HCT116 (cell line): ENCODE data around the gene KCNQ4. TPM values are rescaled to one million over a fixed set of nuclear protein-coding genes. Genes with fewer than 3 reads are reported as not detected.

Source experiments
- ATAC-seq: fragments of 200-7000 bp; cut with Tn5 transposase; 2 replicates; pipeline ENCODE4 v1.9.1; 2020; ENCODE audit warnings: mild to moderate bottlenecking, moderate library complexity
- BruUV-seq: library from RNA; stranded (reverse); fragments of 400-500 nt; replicated peaks from 2 replicates; lab custom pipeline; 2021; lab: Mats Ljungman, UMichigan
- CTCF ChIA-PET: fragments of 300-600 bp; sonication (Branson Sonifier 250); formaldehyde crosslinking; loops from one replicate; lab custom pipeline; 2021; ENCODE audit warnings: antibody characterized with exemption; lab: Charles Lee
- POLR2A ChIA-PET: fragments of 300-600, 350-600 bp; sonication (Branson Sonifier 250); formaldehyde crosslinking; loops from one replicate; lab custom pipeline; 2021; ENCODE audit warnings: antibody characterized with exemption; lab: Charles Lee
- RAD21 ChIA-PET, 2 experiments: fragments of 300-600 bp; sonication (Branson Sonifier 250); formaldehyde crosslinking; loops; one replicate each; lab custom pipeline; 2023; ENCODE audit warnings: low total read pairs in 2 of 2; ENCODE audit not compliant: uncharacterized antibody in 2 of 2, unreplicated experiment in 2 of 2, low non-redundant PET in 1 of 2; lab: Charles Lee
- DNase-seq: peaks from one replicate; pipeline ENCODE4 v3.0.0-alpha.2; 2010; ENCODE audit warnings: low read depth, low spot score
- H2AFZ ChIP-seq: fragments of 200-600 bp; shearing (Covaris generic), sonication (generic); 2 replicates; pipeline ENCODE4 v1.6.1; 2017; ENCODE audit warnings: low read depth, mixed run types, mixed read lengths, antibody characterized with exemption, low read length; ENCODE audit not compliant: poor library complexity, severe bottlenecking
- H3K27ac ChIP-seq: 2 replicates; pipeline ENCODE4 v1.5.1; 2012; ENCODE audit warnings: low read depth, low read length
- H3K27me3 ChIP-seq: fragments of 200-600 bp; sonication (generic); 2 replicates; pipeline ENCODE4 v1.6.1; 2016; ENCODE audit warnings: mixed run types, low read length, mixed read lengths; ENCODE audit not compliant: insufficient read depth
- H3K36me3 ChIP-seq, 2 experiments: fragments of 200-500 bp in 1 of 2; fragments of 200-600 bp in 1 of 2; sonication (Bioruptor generic) in 1 of 2; sonication (generic) in 1 of 2; 2 replicates each; pipeline versions ENCODE4 v1.5.1 to v1.6.1; 2014 to 2016; ENCODE audit warnings: low read length in 2 of 2, inconsistent platforms in 1 of 2, mixed read lengths in 1 of 2, mixed run types in 1 of 2; ENCODE audit not compliant: insufficient read depth in 2 of 2, control insufficient read depth in 1 of 2
- H3K4me1 ChIP-seq, 2 experiments: fragments of 200-600 bp in 1 of 2; sonication (generic) in 1 of 2; 2 replicates each; pipeline versions ENCODE4 v1.5.1 to v1.6.1; 2012 to 2017; ENCODE audit warnings: low read length in 2 of 2, inconsistent platforms in 1 of 2, mild to moderate bottlenecking in 1 of 2, mixed read lengths in 1 of 2, mixed run types in 1 of 2, moderate library complexity in 1 of 2; ENCODE audit not compliant: insufficient read depth in 2 of 2, control insufficient read depth in 1 of 2
- H3K4me2 ChIP-seq: fragments of 200-600 bp; sonication (generic); 2 replicates; pipeline ENCODE4 v1.6.1; 2017; ENCODE audit warnings: mixed run types, low read length, mixed read lengths
- H3K4me3 ChIP-seq, 2 experiments: fragments of 200-600 bp in 1 of 2; sonication (generic) in 1 of 2; replicated peaks in 1 of 2; 2 replicates each; pipeline ENCODE4 v1.5.1; 2011 to 2016; ENCODE audit warnings: low read length in 2 of 2, control low read depth in 1 of 2, low read depth in 1 of 2, mild to moderate bottlenecking in 1 of 2, mixed read lengths in 1 of 2, mixed run types in 1 of 2
- H3K79me2 ChIP-seq: fragments of 200-600 bp; sonication (generic); 2 replicates; pipeline ENCODE4 v1.6.1; 2017; ENCODE audit warnings: mild to moderate bottlenecking, mixed run types, low read length, moderate library complexity, mixed read lengths; ENCODE audit not compliant: insufficient read depth
- H3K9ac ChIP-seq: fragments of 200-600 bp; sonication (generic); 2 replicates; pipeline ENCODE4 v1.6.1; 2016; ENCODE audit warnings: low read length, mixed read lengths
- H3K9me2 ChIP-seq: fragments of 200-600 bp; sonication (generic), shearing (Covaris generic); 2 replicates; pipeline ENCODE4 v1.6.1; 2017; ENCODE audit warnings: mixed run types, mild to moderate bottlenecking, moderate library complexity; ENCODE audit not compliant: insufficient read depth
- H3K9me3 ChIP-seq, 2 experiments: fragments of 200-500 bp in 1 of 2; fragments of 200-600 bp in 1 of 2; sonication (Bioruptor generic) in 1 of 2; sonication (generic) in 1 of 2; 2 replicates each; pipeline ENCODE4 v1.6.1; 2014 to 2017; ENCODE audit warnings: low read length in 2 of 2, mixed read lengths in 2 of 2, inconsistent platforms in 1 of 2, low read depth in 1 of 2, mild to moderate bottlenecking in 1 of 2, mixed run types in 1 of 2, moderate library complexity in 1 of 2; ENCODE audit not compliant: control insufficient read depth in 1 of 2, insufficient read depth in 1 of 2
- H4K20me1 ChIP-seq: fragments of 200-600 bp; sonication (generic), shearing (Covaris generic); 2 replicates; pipeline ENCODE4 v1.6.1; 2017; ENCODE audit warnings: mixed run types, mild to moderate bottlenecking, moderate library complexity; ENCODE audit not compliant: insufficient read depth
- CBX3 ChIP-seq: IDR thresholded peaks from 2 replicates; pipeline ENCODE4 v1.6.1; 2012; ENCODE audit warnings: low read depth
- CEBPB ChIP-seq: IDR thresholded peaks from 2 replicates; pipeline ENCODE4 v1.6.1; 2012; ENCODE audit warnings: low read depth
- CTCF ChIP-seq, 3 experiments: fragments of 200-600 bp in 1 of 3; sonication (generic) in 1 of 3; IDR thresholded peaks in 2 of 3; conservative IDR thresholded peaks in 1 of 3; 2 replicates each; pipeline ENCODE4 v1.5.1; 2012 to 2017; ENCODE audit warnings: low read depth in 2 of 3, low read length in 2 of 3, antibody characterized with exemption in 1 of 3, borderline replicate concordance in 1 of 3, control low read depth in 1 of 3, mild to moderate bottlenecking in 1 of 3, mixed read lengths in 1 of 3, mixed run types in 1 of 3, moderate library complexity in 1 of 3; ENCODE audit not compliant: insufficient read depth in 1 of 3
- ELF1 ChIP-seq: IDR thresholded peaks from 2 replicates; pipeline ENCODE4 v1.6.1; 2012; ENCODE audit warnings: low read depth, borderline replicate concordance
- EZH2phosphoT487 ChIP-seq: fragments of 200-600 bp; IDR thresholded peaks from 2 replicates; pipeline ENCODE4 v1.6.1; 2018; ENCODE audit warnings: antibody characterized with exemption, borderline replicate concordance
- JUND ChIP-seq: IDR thresholded peaks from 2 replicates; pipeline ENCODE4 v1.6.1; 2012
- MAX ChIP-seq: IDR thresholded peaks from 2 replicates; pipeline ENCODE4 v1.6.1; 2012
- RAD21 ChIP-seq: IDR thresholded peaks from 2 replicates; pipeline ENCODE4 v1.6.1; 2012; ENCODE audit warnings: low read depth, mild to moderate bottlenecking
- SP1 ChIP-seq: IDR thresholded peaks from 2 replicates; pipeline ENCODE4 v1.6.1; 2012; ENCODE audit warnings: low read depth
- TCF7L2 ChIP-seq: IDR thresholded peaks from 2 replicates; pipeline ENCODE4 v1.7.0; 2011; ENCODE audit warnings: borderline replicate concordance, inconsistent platforms; ENCODE audit not compliant: insufficient read depth, insufficient read length; ENCODE audit errors: extremely low read depth
- YY1 ChIP-seq: IDR thresholded peaks from 2 replicates; pipeline ENCODE4 v1.6.1; 2011; ENCODE audit warnings: low read length, low read depth, moderate library complexity, mild to moderate bottlenecking; ENCODE audit not compliant: insufficient replicate concordance; ENCODE audit errors: extremely low read depth
- ZNF274 ChIP-seq: fragments of 200-500 bp; sonication (Bioruptor generic); IDR thresholded peaks from 2 replicates; pipeline ENCODE4 v1.6.1; 2014; ENCODE audit warnings: mild to moderate bottlenecking, low read depth, low read length, inconsistent platforms
- intact Hi-C: fragments of 100-400 bp; cut with micrococcal nuclease; formaldehyde crosslinking; loops from 2 replicates; pipeline ENCODE4 v1.10.0; 2022
- total RNA-seq: library from RNA; stranded (reverse); gene quantifications from one replicate; pipeline ENCODE4 v1.2.1, GENCODE V29; 2021; ENCODE audit not compliant: unreplicated experiment

The KCNQ4 gene
- total RNA-seq, 1 experiment from 2014 or later: 4.1 TPM

GRCh38 chr1:40848530-40849189 is 65.1 kb downstream of the KCNQ4 start:
- Histone ChIP-seq H3K9me3 (no peaks in the 10 kb centered on the region), H2AFZ (peak overlapping the region; percentile 31), H3K4me1 (peaks cover 0 to 25% of the 10 kb centered on the region in 2 experiments; a peak in 2 of 4 replicates), H3K27ac (no peak overlapping the region), H3K79me2 (no peaks in the 10 kb centered on the region), H3K4me2 (no peak overlapping the region), H3K4me3 (no peak overlapping the region), H3K9me2 (no peaks in the 10 kb centered on the region), H4K20me1 (no peaks in the 10 kb centered on the region), H3K36me3 (no peaks in the 10 kb centered on the region), H3K27me3 (no peaks in the 10 kb centered on the region), H3K9ac (no peak overlapping the region)
- ChIA-PET POLR2A (interaction anchor here (1.3 kb wide), 1 partner anchor 100 kb away, joined by 3 read pairs; no protein-coding TSS in a partner anchor), CTCF (interaction anchor here (0.9 to 8.8 kb wide), 6 partner anchors 14 to 256 kb away, joined by 3 to 202 read pairs (median 8); no protein-coding TSS in a partner anchor), RAD21 (interaction anchor here (0.6 to 2.5 kb wide), 7 partner anchors 14 to 104 kb away, joined by 3 to 11 read pairs (median 4); partner anchors contain the start of gene CITED4 (in 1 of the 2))
- BruUV-seq: no TSS peak
- ATAC-seq (peak; percentile 90), DNase-seq (peak; percentile 71)
- intact Hi-C loops: loop anchor here (1.0 kb wide), 3 partner anchors 104 to 236 kb away; no protein-coding TSS in a partner anchor
- no peak for TF ChIP-seq EZH2phosphoT487
- no peak for TF ChIP-seq SP1
- no peak for TF ChIP-seq MAX
- TF ChIP-seq CEBPB: no peak
- TF ChIP-seq ELF1: no peak
- no peak for TF ChIP-seq TCF7L2
- no peak for TF ChIP-seq JUND
- TF ChIP-seq ZNF274: no peak
- peak; percentile 11 for TF ChIP-seq YY1
- no peak for TF ChIP-seq CBX3
- peak; percentile 93 to 96 (median 95) for TF ChIP-seq CTCF (IDR thresholded peaks at IDR 0.05 in 2 of 3, conservative IDR thresholded peaks at IDR 0.05 in 1 of 3; ENCODE audit: borderline replicate concordance in 1 of 3, insufficient read depth in 1 of 3, low read depth in 2 of 3, low read length in 2 of 3)
- TF ChIP-seq RAD21: peak; percentile 99
